ENCODE data around the gene NFATC2. TPM values are rescaled to one million over a fixed set of nuclear protein-coding genes. Genes with fewer than 3 reads are reported as not detected.

The NFATC2 gene
- total and polyA plus RNA-seq, 2 experiments from 2014 or later, result 0.52 to 0.59 TPM

DNA sequence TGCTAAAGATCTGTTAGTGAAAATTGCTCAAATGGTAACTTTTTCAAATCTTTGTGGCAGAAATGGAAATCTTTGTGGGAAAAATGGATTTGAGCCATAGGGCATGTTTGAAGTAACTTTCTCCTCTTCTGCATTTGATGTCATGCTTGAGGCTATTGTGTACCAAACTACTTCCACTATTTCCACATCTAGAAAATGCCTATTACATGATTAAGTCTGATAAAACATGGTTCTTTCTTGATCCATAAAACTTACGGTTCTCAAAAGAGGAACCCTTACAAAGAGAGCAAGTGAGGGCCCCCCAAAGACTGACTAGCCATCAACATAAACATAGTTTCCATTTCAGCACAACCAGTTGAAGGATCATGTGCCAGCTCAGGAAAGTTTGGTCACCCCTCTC lies 150.6 kb downstream of the NFATC2 start:
- Histone ChIP-seq H3K4me3 (no peak overlapping the region), H3K27ac (ENCODE audit: low read depth) (no peak overlapping the region), H4K20me1 (replicated peaks; ENCODE audit: insufficient read depth) (no peaks in the 10 kb centered on the region), H3K27me3 (ENCODE audit: insufficient read depth) (no peaks in the 10 kb centered on the region), H3K4me2 (no peak overlapping the region), H3K79me2 (replicated peaks; ENCODE audit: insufficient read depth) (no peaks in the 10 kb centered on the region), H3K9me2 (ENCODE audit: insufficient read depth) (no peaks in the 10 kb centered on the region), H2AFZ (no peak overlapping the region), H3F3A (replicated peaks; ENCODE audit: low read depth) (no peaks in the 10 kb centered on the region), H3K36me3 (ENCODE audit: insufficient read depth) (no peaks in the 10 kb centered on the region), H3K4me1 (ENCODE audit: insufficient read depth) (peaks cover 37% of the 10 kb centered on the region)
- peaks cover 1% of the 10 kb centered on the region for H3K27me3 Mint-ChIP-seq (ENCODE audit: insufficient read depth, low read depth, poor library complexity)
- DNase-seq (ENCODE audit: low spot score), result no peak
- H3K9me3 Mint-ChIP-seq, result no peaks in the 10 kb centered on the region
- TF ChIP-seq EZH2phosphoT487 (IDR thresholded peaks at IDR 0.05; ENCODE audit: unreplicated experiment) (no peak), POLR2AphosphoS5 (IDR thresholded peaks at IDR 0.05; ENCODE audit: low read depth) (no peak), NANOG (IDR thresholded peaks at IDR 0.05; ENCODE audit: borderline replicate concordance) (no peak), CTCF (conservative IDR thresholded peaks at IDR 0.05; ENCODE audit: low read depth in 2 of 2) (no peak), ZNF331 (CRISPR knock-in tag; IDR thresholded peaks at IDR 0.05; ENCODE audit: low read depth) (no peak), STAT1 (IDR thresholded peaks at IDR 0.05; ENCODE audit: unreplicated experiment) (no peak), JUNB (IDR thresholded peaks at IDR 0.05; ENCODE audit: unreplicated experiment) (no peak), ZNF114 (CRISPR knock-in tag; IDR thresholded peaks at IDR 0.05) (no peak), ZNF462 (CRISPR knock-in tag; IDR thresholded peaks at IDR 0.05) (no peak), REST (IDR thresholded peaks at IDR 0.05; ENCODE audit: unreplicated experiment) (no peak), CREB1 (CRISPR knock-in tag; IDR thresholded peaks at IDR 0.05; ENCODE audit: low read depth) (no peak)
- TF ChIP-seq, protein P1, sequence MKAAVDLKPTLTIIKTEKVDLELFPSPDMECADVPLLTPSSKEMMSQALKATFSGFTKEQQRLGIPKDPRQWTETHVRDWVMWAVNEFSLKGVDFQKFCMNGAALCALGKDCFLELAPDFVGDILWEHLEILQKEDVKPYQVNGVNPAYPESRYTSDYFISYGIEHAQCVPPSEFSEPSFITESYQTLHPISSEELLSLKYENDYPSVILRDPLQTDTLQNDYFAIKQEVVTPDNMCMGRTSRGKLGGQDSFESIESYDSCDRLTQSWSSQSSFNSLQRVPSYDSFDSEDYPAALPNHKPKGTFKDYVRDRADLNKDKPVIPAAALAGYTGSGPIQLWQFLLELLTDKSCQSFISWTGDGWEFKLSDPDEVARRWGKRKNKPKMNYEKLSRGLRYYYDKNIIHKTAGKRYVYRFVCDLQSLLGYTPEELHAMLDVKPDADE (IDR thresholded peaks at IDR 0.05), result no peak
- no peak overlapping the region for H3K4me3 Mint-ChIP-seq
- no peak overlapping the region for H3K27ac Mint-ChIP-seq
- no peaks in the 10 kb centered on the region for H3K36me3 Mint-ChIP-seq (ENCODE audit: low read depth)
- no peak for ATAC-seq
- H3K4me1 Mint-ChIP-seq, result peaks cover 50% of the 10 kb centered on the region
